OCI-LY1 (cell line): ENCODE results near the gene TLE2.

Experiments
- CTCF ChIP-seq: fragments of 200-600 bp; sonication (generic), shearing (Covaris generic); IDR thresholded peaks from 2 replicates; pipeline ENCODE4 v1.5.1; 2017; ENCODE audit warnings: mild to moderate bottlenecking, antibody characterized with exemption, low read length, moderate library complexity, mixed read lengths
- EZH2 ChIP-seq: fragments of 200-600 bp; sonication (generic), shearing (Covaris generic); IDR thresholded peaks from 2 replicates; pipeline ENCODE4 v1.8.0; 2017; ENCODE audit warnings: borderline replicate concordance, mixed run types, mild to moderate bottlenecking, antibody characterized with exemption, low read length, moderate library complexity, mixed read lengths

- TF ChIP-seq CTCF (no peak), EZH2 (no peak)
These were observed 27.8 kb downstream of the TLE2 start for GRCh38 chr19:3001235-3001800.
